Prostate gland (tissue), 2 donors: ENCODE measurements around the gene STMP1. TPM values are rescaled to one million over a fixed set of nuclear protein-coding genes. Genes with fewer than 3 reads are reported as not detected.
A peak's percentile ranks its signal among the peaks of the same experiment; 100 is the strongest.

Source experiments
- DNase-seq: peaks from one replicate; pipeline ENCODE4 v3.0.0-alpha.2; 2019; ENCODE audit warnings: low spot score
- H3K27ac ChIP-seq, 2 donors: fragments of 200-600 bp; sonication (generic); 2 replicates each; pipeline ENCODE4 v1.5.1; 2017 to 2019
- H3K27me3 ChIP-seq: fragments of 200-600 bp; sonication (generic); replicated peaks from 2 replicates; pipeline ENCODE4 v1.5.1; 2019; ENCODE audit not compliant: insufficient read depth
- H3K36me3 ChIP-seq, 2 donors: fragments of 200-600 bp; sonication (generic); 1 replicate in 1 of 2; 2 replicates in 1 of 2; pipeline versions ENCODE4 v1.5.1 to v1.8.1; 2017 to 2019
- H3K4me1 ChIP-seq: fragments of 200-600 bp; sonication (generic); replicated peaks from 2 replicates; pipeline ENCODE4 v1.5.1; 2019
- H3K4me3 ChIP-seq, 2 donors: fragments of 200-600 bp; sonication (generic); 2 replicates each; pipeline ENCODE4 v1.5.1; 2017 to 2019
- H3K9me3 ChIP-seq: fragments of 200-600 bp; sonication (generic); 2 replicates; pipeline ENCODE4 v1.5.1; 2017
- POLR2A ChIP-seq: fragments of 450-650 bp; IDR thresholded peaks from one replicate; pipeline ENCODE4 v1.6.1; 2016; ENCODE audit warnings: antibody characterized with exemption, mild to moderate bottlenecking
- POLR2AphosphoS5 ChIP-seq: sonication (generic); formaldehyde crosslinking; IDR thresholded peaks from one replicate; pipeline ENCODE4 v1.6.1; 2017; ENCODE audit warnings: antibody characterized with exemption
- WGBS: methylation state at CpG from one replicate; pipeline ENCODE4 v1.1.5; 2018; 5-methylcytosine and 5-hydroxymethylcytosine counted together
- intact Hi-C: fragments of 100-400 bp; cut with DNase I; formaldehyde crosslinking; loops from one replicate; pipeline ENCODE4 v1.14.2; 2022
- total RNA-seq, 2 donors: library from RNA; depleted of rRNA; stranded (reverse); fragments of >200 nt; gene quantifications; one replicate each; pipeline ENCODE4 v1.1.0, GENCODE V29; 2016
- TF ChIP-seq, protein P1 (sequence below), 4 experiments: fragments of 200-600 bp in 2 of 4; fragments of 450-650 bp in 2 of 4; sonication (generic) in 2 of 4; IDR thresholded peaks; 1 replicate in 3 of 4; 2 replicates in 1 of 4; pipeline ENCODE4 v1.5.1; 2016 to 2019; ENCODE audit warnings: antibody characterized with exemption in 4 of 4, mild to moderate bottlenecking in 2 of 4, moderate library complexity in 2 of 4

The STMP1 gene
- total RNA-seq, 2 donors from 2014 or later = 29.9 to 31.9 TPM

DNA sequence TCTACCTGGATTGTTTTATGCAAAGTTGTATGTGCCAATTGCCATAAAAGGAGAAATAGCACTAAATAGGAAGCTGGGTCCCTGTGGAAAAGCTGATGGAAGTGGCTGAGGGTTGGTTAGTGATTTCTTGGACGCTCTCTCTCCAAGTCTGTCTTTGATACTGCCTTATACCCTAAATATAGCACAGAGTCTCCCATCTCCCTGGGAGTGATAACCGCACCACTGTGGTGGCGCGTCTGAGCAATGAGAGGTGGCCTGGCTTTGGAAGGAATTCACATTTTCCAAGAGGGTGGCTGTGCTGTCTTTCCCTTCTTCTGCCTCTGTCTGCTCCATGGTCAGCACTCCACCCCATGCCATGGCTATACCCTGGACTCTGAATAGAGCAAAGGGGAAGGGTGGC, 31.2 kb downstream of the STMP1 start:
- no peak overlapping the region for H3K4me3 ChIP-seq
- DNase-seq = no peak
- no peaks in the 10 kb centered on the region for H3K9me3 ChIP-seq
- no peaks in the 10 kb centered on the region for H3K36me3 ChIP-seq
- WGBS = 98% methylated on average over 4 of the region's 4 CpGs
- H3K27me3 ChIP-seq = no peaks in the 10 kb centered on the region
- no peak overlapping the region for H3K27ac ChIP-seq
- no peaks in the 10 kb centered on the region for H3K4me1 ChIP-seq
- intact Hi-C loops = no loop called here
- no peak for TF ChIP-seq POLR2A
- TF ChIP-seq POLR2AphosphoS5 = no peak
- TF ChIP-seq, protein P1, sequence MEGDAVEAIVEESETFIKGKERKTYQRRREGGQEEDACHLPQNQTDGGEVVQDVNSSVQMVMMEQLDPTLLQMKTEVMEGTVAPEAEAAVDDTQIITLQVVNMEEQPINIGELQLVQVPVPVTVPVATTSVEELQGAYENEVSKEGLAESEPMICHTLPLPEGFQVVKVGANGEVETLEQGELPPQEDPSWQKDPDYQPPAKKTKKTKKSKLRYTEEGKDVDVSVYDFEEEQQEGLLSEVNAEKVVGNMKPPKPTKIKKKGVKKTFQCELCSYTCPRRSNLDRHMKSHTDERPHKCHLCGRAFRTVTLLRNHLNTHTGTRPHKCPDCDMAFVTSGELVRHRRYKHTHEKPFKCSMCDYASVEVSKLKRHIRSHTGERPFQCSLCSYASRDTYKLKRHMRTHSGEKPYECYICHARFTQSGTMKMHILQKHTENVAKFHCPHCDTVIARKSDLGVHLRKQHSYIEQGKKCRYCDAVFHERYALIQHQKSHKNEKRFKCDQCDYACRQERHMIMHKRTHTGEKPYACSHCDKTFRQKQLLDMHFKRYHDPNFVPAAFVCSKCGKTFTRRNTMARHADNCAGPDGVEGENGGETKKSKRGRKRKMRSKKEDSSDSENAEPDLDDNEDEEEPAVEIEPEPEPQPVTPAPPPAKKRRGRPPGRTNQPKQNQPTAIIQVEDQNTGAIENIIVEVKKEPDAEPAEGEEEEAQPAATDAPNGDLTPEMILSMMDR (IDR thresholded peaks at IDR 0.05) = no peak

DNA sequence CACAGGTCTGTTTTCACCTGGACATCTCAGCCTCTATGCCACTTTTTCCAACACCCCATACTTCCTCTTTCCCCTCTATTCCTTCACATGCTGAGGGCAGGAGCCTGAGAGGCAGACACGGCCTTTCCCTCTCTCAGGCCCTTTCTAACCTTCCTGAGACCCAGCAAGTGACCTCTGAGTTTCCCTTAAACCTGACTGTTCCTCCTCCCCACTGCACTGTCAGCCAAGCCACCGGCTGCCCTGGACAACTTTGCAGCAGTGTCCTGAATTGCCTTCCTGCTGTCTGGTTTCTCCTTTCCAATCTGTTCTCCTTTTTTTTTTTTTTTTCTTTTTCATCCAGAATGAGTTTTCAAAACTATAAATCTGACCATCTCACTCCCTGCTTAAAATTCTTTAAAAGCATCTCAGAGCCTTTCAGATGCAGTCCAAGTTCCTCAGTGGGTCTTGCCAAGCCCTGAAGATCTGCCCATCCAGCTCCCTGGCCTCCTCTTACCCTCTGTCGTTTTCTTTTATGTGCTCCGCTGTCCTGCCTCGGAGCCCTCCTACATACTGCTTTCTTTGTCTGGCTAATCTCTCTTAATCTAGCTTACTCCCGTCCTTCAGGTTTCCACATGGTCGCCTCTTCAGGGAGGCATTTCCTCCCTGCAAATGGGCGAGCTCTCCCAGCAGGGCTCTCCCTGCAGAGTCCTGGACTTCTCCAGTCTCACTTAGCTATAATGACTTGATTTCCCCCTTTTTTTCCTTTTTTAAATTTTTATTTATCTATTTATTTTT, 35.1 kb downstream of the STMP1 start:
- intact Hi-C loops = no loop called here
- no peaks in the 10 kb centered on the region for H3K4me1 ChIP-seq
- no peaks in the 10 kb centered on the region for H3K27me3 ChIP-seq
- DNase-seq = no peak
- TF ChIP-seq POLR2A = no peak
- TF ChIP-seq, protein P1 (IDR thresholded peaks at IDR 0.05) = no peak
- TF ChIP-seq POLR2AphosphoS5 = no peak
- WGBS = 23% methylated on average over 8 of the region's 8 CpGs
- H3K9me3 ChIP-seq = no peaks in the 10 kb centered on the region
- H3K4me3 ChIP-seq = no peak overlapping the region
- H3K27ac ChIP-seq = peak overlapping the region in 1 of 2 donors; percentile 14
- no peaks in the 10 kb centered on the region for H3K36me3 ChIP-seq

DNA sequence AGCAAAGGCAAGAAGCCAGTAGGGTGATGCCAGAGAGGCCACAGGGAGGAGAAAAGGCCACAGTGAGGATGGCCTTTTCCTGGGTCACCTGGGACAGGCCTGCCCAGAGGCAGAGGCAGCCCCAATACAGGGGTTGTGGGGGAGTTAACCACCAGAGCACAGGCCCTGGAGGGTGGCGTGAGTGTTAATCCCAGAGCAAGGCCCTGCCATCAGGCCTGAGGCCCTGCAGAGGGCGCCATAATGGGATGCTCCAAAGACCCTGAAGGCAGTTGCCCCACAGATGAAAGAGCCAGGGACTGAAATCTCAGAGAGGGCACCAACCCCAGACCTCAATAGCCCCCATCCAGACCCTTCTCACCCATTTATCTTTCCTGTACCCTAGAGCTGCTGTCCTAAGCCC, 41.8 kb downstream of the STMP1 start:
- no peak overlapping the region for H3K27ac ChIP-seq
- no peaks in the 10 kb centered on the region for H3K27me3 ChIP-seq
- TF ChIP-seq POLR2A (no peak), POLR2AphosphoS5 (no peak)
- TF ChIP-seq, protein P1 (IDR thresholded peaks at IDR 0.05) = no peak
- H3K36me3 ChIP-seq = no peaks in the 10 kb centered on the region
- intact Hi-C loops = no loop called here
- no peaks in the 10 kb centered on the region for H3K9me3 ChIP-seq
- H3K4me1 ChIP-seq = no peaks in the 10 kb centered on the region
- no peak overlapping the region for H3K4me3 ChIP-seq
- DNase-seq = no peak
- WGBS = 51% methylated on average over 2 of the region's 2 CpGs

DNA sequence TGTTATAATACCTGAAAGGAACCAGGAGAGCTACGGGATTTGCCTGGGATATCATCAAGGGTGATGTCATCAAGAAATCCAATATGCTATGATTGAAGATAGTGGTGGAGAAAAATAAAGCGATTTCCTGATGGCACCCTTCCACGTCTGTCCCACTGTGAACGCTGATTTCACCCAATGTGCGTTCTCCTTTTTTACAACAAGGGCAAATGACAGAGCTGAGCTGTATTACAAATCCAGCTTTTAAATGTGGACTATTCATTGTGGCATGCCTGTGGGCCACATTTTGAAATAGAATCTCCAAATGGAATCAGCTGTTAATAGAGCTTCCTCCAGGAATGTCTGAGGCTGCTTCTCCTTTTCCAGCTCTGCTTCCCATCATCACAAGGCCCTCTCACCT, 42.4 kb downstream of the STMP1 start:
- DNase-seq = no peak
- 58% methylated on average over 5 of the region's 5 CpGs for WGBS
- H3K27me3 ChIP-seq = no peaks in the 10 kb centered on the region
- intact Hi-C loops = no loop called here
- H3K4me1 ChIP-seq = no peaks in the 10 kb centered on the region
- no peaks in the 10 kb centered on the region for H3K9me3 ChIP-seq
- H3K36me3 ChIP-seq = no peaks in the 10 kb centered on the region
- H3K4me3 ChIP-seq = no peak overlapping the region
- TF ChIP-seq POLR2A (no peak), POLR2AphosphoS5 (no peak)
- TF ChIP-seq, protein P1 (IDR thresholded peaks at IDR 0.05) = no peak
- H3K27ac ChIP-seq = no peak overlapping the region
